Endothelial cell of umbilical vein (primary cell): Measurements from ENCODE around the gene NRK. TPM values are rescaled to one million over a fixed set of nuclear protein-coding genes. Genes with fewer than 3 reads are reported as not detected.

ENCODE experiments used
- BruUV-seq: library from RNA; stranded (reverse); fragments of 400-500 nt; replicated peaks from 2 replicates; lab custom pipeline; 2021; lab: Mats Ljungman, UMichigan
- CTCF ChIA-PET: fragments of 300-600, 350-600 bp; sonication (Branson Sonifier 250); formaldehyde crosslinking; loops from one replicate; lab custom pipeline; 2021; ENCODE audit warnings: antibody characterized with exemption, inconsistent platforms; lab: Charles Lee
- POLR2A ChIA-PET: fragments of 300-600, 350-600 bp; sonication (Branson Sonifier 250); formaldehyde crosslinking; loops from one replicate; lab custom pipeline; 2021; ENCODE audit warnings: antibody characterized with exemption, inconsistent platforms; lab: Charles Lee
- DNase-seq: peaks from one replicate; pipeline ENCODE4 v3.0.0-alpha.2; 2011; ENCODE audit warnings: low read depth, low spot score
- FAIRE-seq: peaks from 2 replicates; lab custom pipeline; 2011; peaks lifted over from hg19 to GRCh38; lab: Jason Lieb, UNC
- H2AFZ ChIP-seq: 2 replicates; pipeline ENCODE4 v1.6.0; 2012; ENCODE audit warnings: low read depth, low read length, control low read depth, inconsistent platforms
- H3K27ac ChIP-seq: 2 replicates; pipeline ENCODE4 v1.5.1; 2011; ENCODE audit warnings: low read depth, mild to moderate bottlenecking, control low read depth, low read length, moderate library complexity; ENCODE audit not compliant: insufficient read depth
- H3K27me3 ChIP-seq, 2 experiments: 2 replicates each; pipeline versions ENCODE4 v1.6.0 to v1.6.1; 2011; ENCODE audit warnings: low read length in 2 of 2, mixed read lengths in 1 of 2; ENCODE audit not compliant: control insufficient read depth in 2 of 2, insufficient read depth in 2 of 2
- H3K36me3 ChIP-seq, 2 experiments: 2 replicates in 1 of 2; 3 replicates in 1 of 2; pipeline ENCODE4 v1.5.1; 2011; ENCODE audit warnings: low read length in 2 of 2, mild to moderate bottlenecking in 1 of 2, moderate library complexity in 1 of 2; ENCODE audit not compliant: control insufficient read depth in 2 of 2, insufficient read depth in 2 of 2; ENCODE audit errors: extremely low read depth in 1 of 2
- H3K4me1 ChIP-seq: 3 replicates; pipeline ENCODE4 v1.5.1; 2011; ENCODE audit warnings: mild to moderate bottlenecking, low read length; ENCODE audit not compliant: control insufficient read depth, insufficient read depth; ENCODE audit errors: extremely low read depth
- H3K4me2 ChIP-seq: 2 replicates; pipeline ENCODE4 v1.6.1; 2011; ENCODE audit warnings: low read length, control low read depth, mixed read lengths; ENCODE audit not compliant: insufficient read depth
- H3K4me3 ChIP-seq, 3 experiments: fragments of 200-600 bp in 1 of 3; sonication (generic), shearing (Covaris generic) in 1 of 3; replicated peaks in 1 of 3; 2 replicates each; pipeline ENCODE4 v1.5.1; 2011 to 2016; ENCODE audit warnings: control low read depth in 3 of 3, low read length in 3 of 3, mild to moderate bottlenecking in 2 of 3, inconsistent platforms in 1 of 3, low read depth in 1 of 3, moderate library complexity in 1 of 3; ENCODE audit not compliant: insufficient read depth in 1 of 3
- H3K79me2 ChIP-seq: 2 replicates; pipeline ENCODE4 v1.6.0; 2012; ENCODE audit warnings: low read length, inconsistent platforms; ENCODE audit not compliant: control insufficient read depth, insufficient read depth
- H3K9ac ChIP-seq: replicated peaks from 2 replicates; pipeline ENCODE3; 2011; ENCODE audit warnings: low read length, control low read depth; ENCODE audit not compliant: insufficient read depth; ENCODE audit errors: extremely low read depth
- H3K9me1 ChIP-seq: replicated peaks from 3 replicates; pipeline ENCODE4 v1.6.0; 2011; ENCODE audit warnings: mild to moderate bottlenecking, low read length; ENCODE audit not compliant: control insufficient read depth, insufficient read depth; ENCODE audit errors: extremely low read depth
- H3K9me3 ChIP-seq: replicated peaks from 2 replicates; pipeline ENCODE4 v1.5.1; 2012; ENCODE audit warnings: low read length, inconsistent platforms; ENCODE audit not compliant: control insufficient read depth, insufficient read depth
- H4K20me1 ChIP-seq: replicated peaks from 2 replicates; pipeline ENCODE3; 2011; ENCODE audit warnings: mild to moderate bottlenecking, low read length; ENCODE audit not compliant: control insufficient read depth, insufficient read depth; ENCODE audit errors: extremely low read depth
- CTCF ChIP-seq, 2 donors: IDR thresholded peaks; 1 replicate in 1 of 2; 2 replicates in 1 of 2; pipeline ENCODE4 v1.5.1; 2011; ENCODE audit warnings: low read length in 2 of 2, mild to moderate bottlenecking in 2 of 2, moderate library complexity in 2 of 2, control low read depth in 1 of 2, inconsistent platforms in 1 of 2, low read depth in 1 of 2; ENCODE audit not compliant: insufficient read depth in 1 of 2; ENCODE audit errors: extremely low read depth in 1 of 2
- EZH2 ChIP-seq: IDR thresholded peaks from 2 replicates; pipeline ENCODE4 v1.6.1; 2012; ENCODE audit warnings: borderline replicate concordance, low read depth, mild to moderate bottlenecking, moderate library complexity, low read length, inconsistent platforms; ENCODE audit not compliant: severe bottlenecking
- FOS ChIP-seq: IDR thresholded peaks from 2 replicates; pipeline ENCODE4 v1.6.1; 2011; ENCODE audit warnings: mild to moderate bottlenecking, low read length, moderate library complexity, borderline replicate concordance; ENCODE audit not compliant: insufficient read depth
- GATA2 ChIP-seq: IDR thresholded peaks from 2 replicates; pipeline ENCODE4 v1.7.0; 2011; ENCODE audit warnings: low read depth, mild to moderate bottlenecking, moderate library complexity, mixed read lengths, low read length; ENCODE audit not compliant: insufficient read length, insufficient read depth
- JUN ChIP-seq: IDR thresholded peaks from 2 replicates; pipeline ENCODE4 v1.6.1; 2011; ENCODE audit warnings: borderline replicate concordance, low read depth; ENCODE audit not compliant: insufficient read length, insufficient read depth
- MAX ChIP-seq: IDR thresholded peaks from 2 replicates; pipeline ENCODE4 v1.6.1; 2011; ENCODE audit not compliant: insufficient read depth, insufficient read length
- MYC ChIP-seq: IDR thresholded peaks from one replicate; pipeline ENCODE4 v1.6.1; 2011; ENCODE audit warnings: mild to moderate bottlenecking, low read depth, low read length
- POLR2A ChIP-seq: IDR thresholded peaks from 2 replicates; pipeline ENCODE4 v1.6.1; 2012; ENCODE audit warnings: low read depth, mild to moderate bottlenecking, control low read depth, low read length
- POLR2AphosphoS5 ChIP-seq: IDR thresholded peaks from 2 replicates; pipeline ENCODE4 v1.6.1; 2012; ENCODE audit warnings: low read depth, mild to moderate bottlenecking, control low read depth, low read length, moderate library complexity; ENCODE audit not compliant: insufficient read depth
- dilution Hi-C: fragments of 300-500 bp; cut with MboI; formaldehyde crosslinking; loops from one replicate; pipeline ENCODE4 v1.15.0; 2019; ENCODE audit warnings: low sequenced_read_pairs; ENCODE audit not compliant: extremely low pct_ligation_motif_present
- intact Hi-C: fragments of 100-400 bp; cut with micrococcal nuclease; formaldehyde crosslinking; loops from one replicate; pipeline ENCODE4 v1.10.0; 2022
- polyA plus RNA-seq, 4 experiments: library from polyadenylated mRNA; depleted of rRNA in 3 of 4; stranded (reverse) in 3 of 4; unstranded in 1 of 4; fragments of >200 nt; gene quantifications; 2 replicates each; pipeline versions ENCODE4 v1.2.1 to v1.2.3, GENCODE V29; 2011 to 2012; ENCODE audit warnings: missing spikeins in 1 of 4
- total RNA-seq: library from RNA; stranded (reverse); gene quantifications from 2 replicates; pipeline ENCODE4 v1.2.3, GENCODE V29; 2021

NRK gene
- total and polyA plus RNA-seq, 2 donors (not counting 3 experiments of a cell fraction or from before 2014, with no cell fraction given), result 1.3 to 3.1 TPM

- Histone ChIP-seq H3K9ac (no peak overlapping the region), H3K4me3 (no peak overlapping the region), H3K9me1 (no peaks in the 10 kb centered on the region), H3K27ac (no peak overlapping the region), H3K36me3 (no peaks in the 10 kb centered on the region), H3K4me1 (no peaks in the 10 kb centered on the region), H4K20me1 (no peaks in the 10 kb centered on the region), H3K79me2 (no peaks in the 10 kb centered on the region), H3K9me3 (no peaks in the 10 kb centered on the region), H2AFZ (no peak overlapping the region), H3K4me2 (no peak overlapping the region), H3K27me3 (no peaks in the 10 kb centered on the region)
- ChIA-PET POLR2A (no interaction called here), CTCF (no interaction called here)
- dilution Hi-C loops, result no loop called here
- BruUV-seq, result no TSS peak
- DNase-seq (no peak), FAIRE-seq (no peak)
- intact Hi-C loops, result no loop called here
- TF ChIP-seq JUN (no peak), POLR2A (no peak), FOS (no peak), GATA2 (no peak), CTCF (IDR thresholded peaks at IDR 0.05; ENCODE audit: extremely low read depth in 1 of 2, insufficient read depth in 1 of 2, low read depth in 1 of 2, low read length in 2 of 2) (no peak), POLR2AphosphoS5 (no peak)
Measured at GRCh38 chrX:105870445-105870844, 48.1 kb downstream of the NRK start.

- DNase-seq, result no peak
- TF ChIP-seq GATA2, result no peak
- TF ChIP-seq POLR2A, result no peak
- TF ChIP-seq MYC, result no peak
- TF ChIP-seq EZH2, result no peak
- TF ChIP-seq FOS, result no peak
- no peak for TF ChIP-seq JUN
- no peak for TF ChIP-seq CTCF (IDR thresholded peaks at IDR 0.05; ENCODE audit: extremely low read depth in 1 of 2, insufficient read depth in 1 of 2, low read depth in 1 of 2, low read length in 2 of 2)
- TF ChIP-seq MAX, result no peak
- no peak for TF ChIP-seq POLR2AphosphoS5
- Histone ChIP-seq H3K36me3 (no peaks in the 10 kb centered on the region), H3K4me2 (no peak overlapping the region), H3K9me3 (no peaks in the 10 kb centered on the region), H3K4me3 (no peak overlapping the region), H3K9ac (no peak overlapping the region), H3K79me2 (no peaks in the 10 kb centered on the region), H4K20me1 (no peaks in the 10 kb centered on the region), H3K27me3 (no peaks in the 10 kb centered on the region), H3K9me1 (no peaks in the 10 kb centered on the region), H3K27ac (no peak overlapping the region), H2AFZ (no peak overlapping the region), H3K4me1 (no peaks in the 10 kb centered on the region)
- dilution Hi-C loops, result no loop called here
- BruUV-seq, result no TSS peak
- FAIRE-seq, result no peak
- CTCF ChIA-PET, result no interaction called here
- intact Hi-C loops, result no loop called here
- POLR2A ChIA-PET, result no interaction called here
Measured at GRCh38 chrX:105872941-105873340, 50.6 kb downstream of the NRK start.
